GM21447 (cell line): ENCODE results near the gene LIMCH1.
"Not testable (repeated sequence)": the region's sequence is repeated elsewhere in the genome, so short reads cannot be mapped to it uniquely, and the experiment has no call there.

Experiments
- ATAC-seq: cut with Tn5 transposase; IDR thresholded peaks from one replicate; pipeline ENCODE4 v1.9.1; 2021; ENCODE audit not compliant: unreplicated experiment

The LIMCH1 gene

GRCh38 chr4:41638866-41639265 lies 100.9 kb downstream of the LIMCH1 start:
- no peak for ATAC-seq

DNA sequence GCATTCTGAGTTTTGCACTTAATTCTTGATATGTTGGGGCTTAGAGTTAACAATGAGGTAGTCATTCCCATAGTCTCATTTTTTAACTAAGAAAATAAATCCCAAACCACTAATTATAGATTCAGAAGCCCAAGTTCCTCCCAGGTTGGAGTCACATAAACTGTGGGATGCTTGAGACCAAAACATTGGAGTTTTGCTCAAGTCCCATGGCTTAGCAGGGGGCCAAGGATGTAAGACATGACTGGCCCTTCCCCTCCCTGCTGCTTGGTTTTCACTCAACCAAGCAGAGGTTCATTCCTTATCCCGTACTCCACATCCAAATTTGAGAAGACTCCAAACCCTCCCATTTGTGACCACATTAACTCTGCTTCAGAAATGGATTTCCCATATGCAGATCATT lies 101.3 kb downstream of the LIMCH1 start:
- ATAC-seq, result no peak

DNA sequence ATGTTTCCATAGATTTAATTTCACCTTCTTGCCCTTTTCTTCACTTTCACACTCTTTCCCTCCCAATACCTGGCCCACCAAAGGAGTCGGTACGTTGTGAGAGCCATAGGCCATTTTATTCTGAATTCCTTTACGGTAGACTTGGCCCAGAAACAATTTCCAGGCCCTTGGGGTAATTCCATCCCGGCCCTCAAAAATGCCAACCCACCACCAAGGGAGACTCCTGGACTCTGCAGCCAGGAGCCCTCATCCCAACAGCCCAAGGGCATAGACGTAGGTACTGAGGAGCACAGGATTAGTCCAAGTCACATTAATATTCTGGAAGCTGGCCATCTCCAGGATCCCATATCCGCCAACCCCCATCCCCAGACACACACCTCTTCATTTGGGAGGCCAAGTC lies 102.9 kb downstream of the LIMCH1 start:
- no peak for ATAC-seq

GRCh38 chr4:41642746-41643145 lies 104.8 kb downstream of the LIMCH1 start:
- ATAC-seq, result not testable (repeated sequence)

DNA sequence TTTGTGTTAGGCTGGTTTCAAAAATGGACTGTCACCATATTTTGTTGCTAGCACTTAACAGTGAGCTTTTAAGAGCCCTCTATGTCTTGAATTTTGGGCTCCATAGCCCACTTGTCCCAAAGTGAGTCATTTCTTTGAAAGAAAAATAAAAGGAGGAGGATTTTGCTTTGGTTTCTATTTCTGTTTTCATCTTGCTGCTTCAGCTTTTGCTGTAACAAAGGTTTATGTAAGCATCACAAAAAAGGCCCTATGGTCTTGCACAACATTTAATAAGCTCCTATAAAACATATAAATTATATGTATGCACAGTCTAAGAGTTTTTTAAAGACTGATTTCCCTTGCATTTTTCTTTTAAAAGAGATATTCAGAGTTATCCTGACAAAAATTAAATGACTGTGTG lies 105.4 kb downstream of the LIMCH1 start:
- ATAC-seq, result no peak

DNA sequence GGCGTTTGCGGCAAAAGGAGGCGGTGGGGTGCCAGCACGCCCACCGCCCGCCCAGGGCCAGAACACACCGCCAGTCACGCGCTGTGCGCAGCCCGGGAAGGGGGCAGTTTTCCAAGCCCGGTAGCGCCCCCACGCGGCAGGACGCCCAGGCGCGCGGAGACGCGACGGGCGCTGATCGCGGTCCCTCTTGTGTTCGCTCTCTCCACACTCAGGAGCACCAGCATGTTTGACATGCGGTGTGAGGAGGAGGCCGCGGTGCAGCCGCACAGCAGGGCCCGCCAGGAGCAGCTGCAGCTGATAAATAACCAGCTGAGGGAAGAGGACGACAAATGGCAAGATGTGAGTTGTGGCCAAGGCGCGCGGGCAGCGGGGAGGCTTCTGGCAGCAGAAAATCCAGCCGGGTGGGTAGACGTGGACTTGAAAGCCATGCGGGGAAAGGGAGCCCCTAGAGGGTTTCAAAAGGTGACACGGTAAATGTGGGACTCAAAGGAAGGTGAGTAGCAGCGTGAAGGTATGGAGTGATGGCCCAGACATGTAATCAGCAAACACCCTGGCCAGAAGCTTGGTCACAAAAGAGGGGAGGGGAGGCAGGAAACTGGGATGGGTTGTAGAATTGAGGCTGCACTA lies 106.4 kb downstream of the LIMCH1 start:
- no peak for ATAC-seq

GRCh38 chr4:41644915-41645295 lies 106.9 kb downstream of the LIMCH1 start:
- ATAC-seq, result no peak

DNA sequence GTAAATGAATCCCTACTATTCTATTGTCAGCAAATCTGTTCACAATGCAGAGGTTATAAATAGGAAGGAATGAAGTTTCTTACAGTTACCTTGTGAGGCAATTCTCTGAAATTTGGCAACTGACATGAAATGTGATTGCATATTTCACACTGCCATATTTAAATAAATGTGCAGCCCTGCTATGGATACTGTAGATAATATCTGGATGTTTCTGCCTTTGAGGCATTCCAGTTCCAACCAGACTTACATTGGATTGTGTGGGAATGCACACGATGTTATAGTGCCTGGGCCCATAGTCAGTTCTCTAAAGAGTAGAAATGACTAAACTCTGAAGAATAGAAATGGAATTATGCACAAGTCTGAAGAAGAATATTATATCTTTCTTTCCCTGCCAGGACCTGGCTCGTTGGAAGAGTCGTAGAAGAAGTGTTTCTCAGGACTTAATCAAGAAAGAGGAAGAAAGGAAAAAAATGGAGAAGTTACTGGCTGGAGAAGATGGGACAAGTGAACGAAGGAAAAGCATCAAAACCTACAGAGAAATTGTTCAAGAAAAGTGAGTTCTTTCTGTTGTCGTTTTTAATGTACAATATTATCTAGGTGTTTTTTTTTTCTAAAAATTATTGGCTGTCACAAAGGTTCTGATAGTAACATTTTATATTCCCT lies 107.9 kb downstream of the LIMCH1 start:
- no peak for ATAC-seq

DNA sequence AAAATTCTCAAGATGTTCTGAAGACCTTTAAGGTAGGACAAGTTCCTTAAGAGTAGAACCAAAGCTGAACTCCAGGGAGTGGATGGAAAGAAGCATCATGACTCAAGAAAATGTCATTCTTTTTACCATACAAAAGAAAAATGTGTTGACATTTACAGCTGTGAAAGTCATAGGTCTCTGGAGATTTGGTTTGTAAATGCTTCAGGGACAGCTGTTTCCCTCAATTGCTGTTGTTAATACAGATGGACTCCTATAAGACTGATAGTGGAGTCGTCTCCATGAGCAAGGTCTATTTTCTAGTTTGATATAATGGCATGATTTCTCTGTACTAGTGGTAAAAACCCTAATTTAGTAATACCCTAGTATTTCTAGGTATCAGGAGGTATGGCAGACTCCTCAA lies 108.9 kb downstream of the LIMCH1 start:
- ATAC-seq, result no peak

- no peak for ATAC-seq
Measured at GRCh38 chr4:41647383-41647782, 109.4 kb downstream of the LIMCH1 start.

DNA sequence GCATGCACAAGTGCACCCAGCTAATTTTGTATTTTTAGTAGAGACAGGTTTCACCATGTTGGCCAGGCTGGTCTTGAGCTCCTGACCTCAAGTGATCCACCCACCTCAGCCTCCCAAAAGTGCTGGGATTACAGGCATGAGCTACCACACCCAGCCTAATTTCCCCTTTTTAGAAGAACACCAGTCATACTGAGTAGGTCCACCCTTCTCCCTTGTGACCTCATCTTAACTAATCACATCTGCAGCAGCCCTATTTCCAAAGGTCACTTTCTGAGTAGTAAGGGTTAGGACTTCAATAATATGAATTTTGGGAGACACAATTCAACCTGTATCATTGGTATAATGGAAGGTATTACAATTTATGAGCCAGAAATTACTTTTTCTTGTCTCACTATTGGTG lies 113.2 kb downstream of the LIMCH1 start:
- not testable (repeated sequence) for ATAC-seq

- no peak for ATAC-seq
Measured at GRCh38 chr4:41652971-41653370, 115.0 kb downstream of the LIMCH1 start.

DNA sequence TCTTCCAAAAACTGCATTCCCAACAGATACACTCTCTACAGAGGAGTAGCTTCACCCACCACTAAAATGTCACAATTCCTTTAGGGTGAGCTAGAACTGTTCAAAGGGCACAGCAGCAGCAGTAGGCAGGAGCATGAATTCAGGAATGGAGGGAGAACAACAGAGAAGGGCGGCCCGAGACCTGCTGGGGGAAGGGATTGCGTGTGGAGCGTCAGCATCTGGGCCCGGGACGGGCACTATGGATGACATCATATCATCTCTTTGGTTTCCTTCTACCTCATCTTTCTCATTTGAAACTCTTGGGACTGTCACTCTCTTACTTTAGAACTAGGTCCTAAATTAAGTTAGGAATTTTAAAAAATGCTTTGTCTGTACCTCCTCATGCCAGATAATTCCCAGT lies 115.6 kb downstream of the LIMCH1 start:
- ATAC-seq, result no peak

- ATAC-seq, result no peak
Measured at GRCh38 chr4:41655177-41655576, 117.2 kb downstream of the LIMCH1 start.

GRCh38 chr4:41656106-41656505 lies 118.1 kb downstream of the LIMCH1 start:
- no peak for ATAC-seq

DNA sequence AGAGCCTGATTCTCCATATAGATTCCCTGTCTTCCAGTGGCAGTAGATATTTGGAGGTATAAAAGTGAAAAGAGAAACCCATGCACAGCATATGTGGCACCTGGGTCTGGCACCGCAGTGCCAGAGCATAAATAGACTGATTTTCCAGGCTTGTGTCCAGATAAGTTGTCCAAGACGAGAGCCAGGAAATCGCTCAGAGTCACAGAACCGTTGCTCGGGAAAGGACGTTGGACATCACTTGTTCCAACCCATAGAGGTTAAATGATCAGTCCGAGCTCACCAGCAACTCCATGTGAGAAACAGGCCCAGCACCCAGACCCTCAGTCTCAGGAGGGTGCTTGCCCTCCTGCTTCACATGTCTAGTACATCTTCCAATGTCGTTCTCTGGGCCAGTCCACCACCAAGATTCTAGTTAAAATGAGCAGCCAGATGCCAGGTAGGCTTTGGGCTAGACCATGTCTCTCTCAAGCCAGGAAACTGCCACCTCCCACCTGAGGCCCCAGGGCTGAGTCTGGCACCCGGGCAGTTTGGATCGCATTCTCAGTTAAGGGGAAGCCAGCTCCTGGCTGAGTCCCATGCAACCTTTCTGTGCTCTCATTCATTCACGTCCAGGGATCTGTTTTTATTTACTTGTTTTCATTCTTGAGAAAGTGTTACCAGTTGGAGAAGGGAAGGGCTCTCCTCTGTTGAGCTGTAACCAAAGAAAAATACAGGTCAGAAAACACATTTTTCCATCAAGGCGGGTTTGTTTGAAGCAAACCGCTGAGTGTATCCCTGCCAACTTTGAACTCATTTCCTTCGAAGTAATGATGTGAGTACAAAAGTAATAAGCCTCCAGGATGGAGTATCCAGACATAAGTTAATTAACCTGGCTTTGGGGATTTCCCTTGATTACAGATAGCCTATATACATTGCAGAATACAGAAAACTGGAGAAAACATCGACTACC lies 118.9 kb downstream of the LIMCH1 start:
- no peak for ATAC-seq

DNA sequence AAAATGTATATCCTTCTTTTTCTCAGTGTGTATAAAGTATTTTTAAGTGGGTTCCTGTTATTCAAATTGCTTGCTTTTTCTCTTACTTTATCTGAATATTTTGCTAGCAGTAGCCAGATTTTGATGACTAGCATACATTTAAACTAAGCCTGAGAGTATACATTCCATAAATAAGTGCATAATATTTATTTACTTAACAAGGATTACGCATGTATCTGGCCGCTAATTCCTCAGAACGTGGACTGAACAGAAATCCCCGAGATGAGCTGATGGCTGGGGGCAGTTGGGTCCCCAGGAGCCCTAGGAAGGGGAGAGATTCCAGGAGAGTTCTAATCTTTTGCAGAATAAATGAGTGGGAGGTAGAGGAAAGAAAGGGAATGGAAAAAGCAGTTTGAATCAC lies 119.6 kb downstream of the LIMCH1 start:
- no peak for ATAC-seq

- no peak for ATAC-seq
Measured at GRCh38 chr4:41658163-41658562, 120.2 kb downstream of the LIMCH1 start.

- ATAC-seq, result no peak
Measured at GRCh38 chr4:41660352-41660751, 122.4 kb downstream of the LIMCH1 start.

DNA sequence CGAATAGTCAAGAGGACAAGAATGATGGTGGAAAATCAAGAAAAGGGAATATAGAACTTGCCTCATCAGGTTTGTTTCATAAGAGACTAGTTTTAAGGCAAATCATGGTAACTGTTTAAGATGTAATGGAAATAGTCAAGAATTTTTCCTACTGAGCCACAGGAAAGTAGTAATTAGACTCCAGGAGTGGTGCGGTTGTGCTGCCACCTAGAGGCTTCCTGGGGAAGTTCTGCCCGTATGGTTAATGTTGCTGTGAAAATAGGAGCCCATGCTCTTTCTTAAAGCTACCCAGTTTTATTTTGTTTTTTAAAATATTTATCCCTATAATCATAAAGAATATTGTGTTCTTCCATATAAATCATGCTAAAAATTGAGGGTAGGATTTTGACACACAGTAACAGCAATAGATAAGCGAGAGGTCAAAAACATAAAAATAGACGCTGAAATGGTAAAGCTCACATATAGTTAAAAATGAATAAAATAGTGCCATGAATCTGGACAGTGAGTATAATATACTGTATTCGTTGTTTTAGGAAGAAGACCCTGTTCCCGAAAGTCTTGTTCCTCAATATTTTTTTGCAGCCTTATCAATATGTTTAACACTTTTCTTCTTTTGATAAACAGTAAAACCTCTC lies 123.6 kb downstream of the LIMCH1 start:
- peak; percentile 65 for ATAC-seq

GRCh38 chr4:41665636-41666207 lies 127.8 kb downstream of the LIMCH1 start:
- ATAC-seq, result no peak
